Embryonic facial prominence (tissue), 1 donor: Measurements from ENCODE around the gene MRTFA.
"Not testable (repeated sequence)": the region's sequence is repeated elsewhere in the genome, so short reads cannot be mapped to it uniquely, and the experiment has no call there.

Experiments used
- DNase-seq: peaks from one replicate; pipeline ENCODE4 v3.0.0-alpha.2; 2016; ENCODE audit errors: extremely low spot score

Gene MRTFA

DNA sequence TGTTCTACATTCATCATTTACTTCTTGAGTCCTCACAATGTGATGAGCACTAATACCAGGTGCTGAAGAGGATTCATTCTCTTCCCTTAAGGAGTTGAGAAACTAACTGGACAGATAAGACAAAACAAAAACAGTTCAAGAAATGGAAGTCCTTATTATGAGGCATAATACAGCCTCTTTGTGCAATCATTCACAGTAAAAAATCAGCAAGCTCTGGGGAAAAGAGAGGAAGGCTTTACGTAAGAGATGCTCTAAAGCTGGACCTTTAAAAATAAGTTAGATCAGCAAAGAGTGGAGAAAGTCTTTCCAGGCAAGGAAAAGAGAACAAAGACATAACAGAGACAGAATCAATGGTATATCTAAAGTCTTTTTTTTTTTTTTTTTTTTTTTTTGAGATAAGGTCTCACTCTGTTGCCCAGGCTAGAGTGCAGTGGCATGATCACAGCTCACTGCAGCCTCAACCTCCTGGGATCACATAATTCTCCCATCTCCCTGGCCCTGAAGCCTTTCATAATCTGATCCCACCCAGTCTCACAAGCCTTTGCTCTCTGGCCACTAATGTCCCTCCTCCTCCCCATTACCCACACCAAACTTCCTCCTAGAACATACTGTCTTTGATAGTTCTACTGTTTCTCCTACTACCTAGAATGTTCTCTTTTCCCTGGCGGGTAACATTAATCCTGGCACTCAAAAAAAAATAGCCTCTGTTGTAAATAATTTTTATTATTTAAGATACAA is 40.9 kb downstream of the MRTFA start:
- no peak for DNase-seq

DNA sequence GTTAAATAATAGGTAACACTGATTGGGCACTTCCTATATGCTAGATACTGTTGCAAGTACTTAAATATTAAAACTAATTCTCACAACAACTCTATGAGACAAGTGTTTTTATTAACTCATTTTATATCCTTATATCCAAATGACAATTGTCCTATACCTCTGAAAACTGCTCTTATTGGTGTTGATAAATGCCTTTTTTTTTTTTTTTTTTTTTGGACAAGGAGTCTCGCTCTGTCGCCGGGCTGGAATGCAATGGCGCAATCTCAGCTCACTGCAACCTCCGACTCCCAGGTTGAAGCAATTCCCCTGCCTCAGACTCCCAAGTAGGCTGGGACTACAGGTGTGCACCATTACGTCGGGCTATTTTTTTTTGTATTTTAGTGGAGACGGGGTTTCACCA is 41.6 kb downstream of the MRTFA start:
- DNase-seq, result no peak

DNA sequence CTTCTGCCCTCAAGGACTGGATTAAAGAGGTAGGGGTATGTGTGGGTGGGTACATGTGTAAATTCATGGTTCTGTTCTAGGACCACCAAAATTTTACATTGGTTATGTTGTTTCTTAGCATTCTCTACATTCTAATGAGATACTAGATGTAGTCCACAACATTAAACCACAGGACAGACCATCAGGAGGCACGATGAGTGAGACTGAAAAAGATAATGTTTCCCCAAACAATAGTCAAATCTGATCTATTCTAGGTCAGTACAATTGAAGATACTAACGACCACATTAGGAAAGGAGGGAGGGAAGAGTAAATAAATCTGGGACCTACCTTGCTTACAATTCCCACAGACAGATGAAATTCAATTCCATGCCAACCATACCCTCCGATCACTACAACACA is 42.2 kb downstream of the MRTFA start:
- DNase-seq, result no peak

DNA sequence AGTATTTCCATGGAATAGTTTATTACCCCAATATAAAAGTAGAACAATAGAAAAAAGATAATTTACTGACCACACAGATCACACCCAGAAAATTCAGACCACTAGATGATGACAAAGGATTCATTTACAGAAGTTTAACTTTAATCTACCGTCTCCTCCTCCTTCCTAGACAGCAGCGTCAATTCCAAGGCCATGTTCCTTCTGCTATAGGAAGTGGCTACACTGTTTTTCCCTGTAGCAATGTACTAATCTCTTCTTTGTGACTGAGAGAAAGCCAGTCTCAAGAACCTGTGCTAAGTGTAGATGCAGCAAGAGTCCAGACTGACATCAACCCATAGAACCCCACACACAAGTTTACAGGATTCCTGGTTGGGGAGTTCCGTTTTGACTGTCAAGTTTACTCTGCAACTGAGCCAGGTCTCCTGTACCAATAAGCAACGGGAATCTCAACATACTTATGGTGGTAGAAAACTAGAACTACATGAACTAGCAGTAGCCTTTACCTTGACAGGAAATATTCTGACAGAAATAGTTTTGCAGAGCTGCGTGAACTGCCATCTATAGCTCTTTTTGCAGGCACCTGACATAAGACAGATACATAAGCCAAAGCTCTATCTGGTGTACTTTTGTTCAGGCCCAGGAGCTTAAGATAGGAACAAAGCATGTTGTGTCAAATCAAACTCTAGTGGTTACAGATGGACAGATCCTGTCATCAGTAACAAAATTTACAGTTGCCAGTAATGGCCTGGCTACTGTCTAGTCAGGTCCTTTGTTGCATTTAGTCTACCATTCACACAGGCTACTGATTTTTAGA is 42.9 kb downstream of the MRTFA start:
- no peak for DNase-seq

DNA sequence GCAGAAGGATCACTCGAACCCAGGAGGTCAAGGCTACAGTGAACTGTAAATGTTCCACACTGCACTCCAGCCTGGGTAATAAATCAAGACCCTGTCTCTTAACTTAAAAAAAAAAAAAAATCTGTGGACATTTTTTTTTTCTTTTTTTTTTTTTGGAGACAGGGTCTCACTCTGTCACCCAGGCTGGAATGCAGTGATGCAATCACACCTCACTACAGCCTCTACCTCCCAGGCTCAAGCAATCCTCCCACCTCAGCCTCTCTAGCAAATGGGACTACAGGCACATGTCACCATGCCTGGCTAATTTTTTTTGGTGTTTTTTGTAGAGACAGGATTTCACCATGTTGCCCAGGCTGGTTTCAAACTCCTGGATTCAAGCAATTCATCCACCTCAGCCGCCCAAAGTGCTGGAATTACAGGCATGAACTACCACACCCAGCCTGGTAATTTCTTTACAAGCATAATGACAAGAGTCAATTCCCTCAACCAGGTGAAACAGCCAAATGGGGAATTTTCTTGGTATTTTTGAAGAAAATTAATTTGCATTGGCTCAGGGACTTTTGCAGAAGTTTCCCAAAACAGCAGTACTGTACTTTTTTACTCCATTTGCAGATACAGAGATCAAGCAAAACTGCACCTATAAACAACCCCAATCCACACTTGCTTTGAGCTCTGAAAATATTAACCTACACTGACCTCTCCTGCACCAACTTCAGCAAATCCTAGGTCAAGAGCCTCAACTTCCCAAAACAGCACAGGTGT is 44.0 kb downstream of the MRTFA start:
- DNase-seq, result no peak

DNA sequence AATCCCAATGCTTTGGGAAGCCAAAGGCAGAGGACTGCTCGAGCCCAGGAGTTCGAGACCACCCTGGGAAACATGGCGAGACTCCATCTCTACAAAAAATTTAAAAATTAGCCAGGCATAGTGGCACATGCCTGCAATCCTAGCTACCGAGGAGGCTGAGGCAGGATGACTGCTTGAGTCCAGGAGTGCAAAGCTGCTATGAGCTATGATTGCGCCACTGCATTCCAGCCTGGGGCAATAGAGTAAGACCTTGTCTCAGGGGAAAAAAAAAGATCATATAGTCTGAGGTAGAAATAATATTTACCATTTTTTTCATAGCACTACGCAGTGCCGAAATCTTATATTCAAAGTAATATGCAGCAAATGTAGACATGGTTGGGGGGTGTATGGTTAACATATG is 47.8 kb downstream of the MRTFA start:
- DNase-seq, result no peak

DNA sequence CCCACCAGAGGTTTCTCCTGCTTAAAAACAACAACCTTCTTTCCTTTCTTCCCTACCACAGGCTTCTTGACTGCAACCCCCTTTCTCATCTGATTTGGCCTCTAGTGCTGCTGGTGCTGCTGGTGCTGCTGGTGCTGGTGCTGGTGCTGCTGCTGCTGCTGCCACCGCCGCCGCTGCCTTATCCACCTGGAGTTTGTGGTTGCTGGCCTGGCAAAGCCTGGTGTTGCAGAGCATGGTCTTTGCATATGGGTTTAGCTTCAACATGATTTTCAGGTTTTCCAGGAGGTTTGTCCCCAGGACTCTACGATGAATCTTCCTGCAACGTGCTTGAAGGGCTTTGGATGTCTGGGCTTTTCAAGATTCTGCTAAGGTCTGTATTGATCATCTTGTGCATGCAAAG is 49.7 kb downstream of the MRTFA start:
- DNase-seq, result no peak

DNA sequence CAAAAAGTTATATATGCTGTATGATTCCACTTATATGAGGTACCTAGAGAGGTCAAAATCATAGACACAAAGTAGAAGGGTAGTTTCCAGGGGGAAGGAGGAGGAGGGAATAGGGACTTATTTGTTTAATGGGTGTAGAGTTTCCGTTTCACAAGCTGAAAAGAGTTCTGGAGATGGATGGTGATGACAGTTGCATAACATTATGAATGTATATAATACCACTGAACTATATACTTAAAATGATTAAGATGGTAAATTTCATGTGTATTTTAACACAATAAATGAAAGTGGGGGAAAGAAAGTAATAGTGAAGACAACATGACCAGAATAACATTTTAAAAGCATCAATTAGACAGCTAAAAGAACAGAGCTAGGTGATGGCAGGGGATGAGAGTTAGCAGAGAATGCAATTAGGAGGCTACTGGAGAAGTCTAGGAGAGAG is 51.2 kb downstream of the MRTFA start:
- no peak for DNase-seq

DNA sequence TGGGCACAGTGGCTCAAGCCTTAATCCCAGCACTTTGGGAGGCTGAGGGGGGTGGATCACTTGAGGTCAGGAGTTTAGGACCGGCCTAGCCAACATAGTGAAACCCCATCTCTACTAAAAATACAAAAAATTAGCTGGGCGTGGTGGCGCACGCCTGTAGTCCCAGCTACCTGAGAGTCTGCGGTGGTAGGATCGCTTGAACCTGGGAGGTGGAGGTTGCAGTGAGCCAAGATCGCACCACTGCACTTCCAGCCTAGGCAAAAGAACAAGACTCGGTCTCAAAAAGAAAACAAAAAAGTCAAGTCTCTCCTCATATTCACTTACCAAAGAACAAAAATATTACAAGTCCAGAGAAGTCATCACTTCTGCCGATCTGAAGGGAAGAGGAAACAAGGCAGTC is 51.8 kb downstream of the MRTFA start:
- DNase-seq, result not testable (repeated sequence)

DNA sequence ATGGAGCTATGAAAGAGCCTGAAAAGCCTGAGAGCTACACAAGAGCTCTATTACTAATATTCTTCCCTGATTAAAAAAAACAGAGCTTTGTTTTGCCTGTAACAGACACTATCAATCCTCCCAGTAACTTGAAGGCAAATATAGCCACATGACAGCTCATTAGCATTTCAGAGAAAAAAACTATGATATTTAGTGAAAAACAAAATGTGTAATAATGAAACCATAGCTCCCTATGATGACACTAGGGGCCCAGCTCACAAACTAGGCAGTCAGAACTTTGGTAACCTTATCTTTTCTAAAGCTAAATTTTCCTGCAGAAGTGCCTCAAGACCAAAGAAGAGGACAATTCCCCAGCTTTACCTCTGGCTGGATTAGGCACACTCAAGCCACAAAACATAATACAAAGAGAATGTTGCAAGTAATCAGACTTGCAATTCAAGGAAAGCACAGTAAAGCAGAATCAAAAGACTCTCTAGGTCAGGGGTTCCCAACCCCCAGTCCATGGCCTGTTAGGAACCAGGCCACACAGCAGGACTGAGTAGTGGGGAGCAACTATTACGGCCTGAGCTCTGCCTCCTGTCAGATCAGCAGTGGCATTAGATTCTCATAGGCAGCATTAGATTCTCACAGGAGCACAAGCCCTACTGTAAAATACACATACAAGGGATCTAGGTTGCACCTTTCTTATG is 53.3 kb downstream of the MRTFA start:
- no peak for DNase-seq

DNA sequence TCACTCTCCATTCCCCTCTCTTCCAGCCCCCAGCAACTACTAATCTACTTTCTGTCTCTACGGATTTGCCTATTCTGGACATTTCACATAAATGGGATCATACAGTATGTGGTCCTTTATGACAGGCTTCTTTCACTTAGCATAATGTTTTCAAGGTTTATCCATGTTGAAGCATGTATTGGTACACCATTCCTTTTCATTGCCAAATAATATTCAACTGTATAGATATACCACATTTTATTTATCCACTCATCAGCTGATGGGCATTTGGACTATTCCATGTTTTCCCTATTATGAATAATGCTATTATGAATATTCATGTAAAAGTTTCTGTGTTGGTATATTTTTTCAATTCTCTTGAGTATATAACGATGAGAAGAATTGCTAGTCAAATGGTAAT is 54.5 kb downstream of the MRTFA start:
- DNase-seq, result no peak

DNA sequence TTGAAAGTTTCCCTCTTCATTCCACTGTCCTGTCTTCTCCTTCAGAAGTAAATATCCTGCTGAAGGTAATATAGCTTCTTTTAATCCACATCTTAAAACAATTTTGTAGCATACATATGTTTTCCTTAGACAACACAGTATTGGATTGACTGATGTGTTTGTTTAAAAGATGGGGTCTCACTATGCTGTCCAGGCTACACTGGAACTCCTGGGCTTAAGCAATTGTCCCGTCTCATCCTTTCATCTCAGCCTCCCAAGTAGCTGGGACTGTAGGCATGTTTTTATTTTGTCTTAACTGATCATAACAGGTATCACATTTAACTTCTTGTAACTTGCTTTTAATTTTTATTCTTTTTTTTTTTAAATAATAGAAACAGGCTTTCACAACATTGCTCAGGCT is 55.9 kb downstream of the MRTFA start:
- no peak for DNase-seq

DNA sequence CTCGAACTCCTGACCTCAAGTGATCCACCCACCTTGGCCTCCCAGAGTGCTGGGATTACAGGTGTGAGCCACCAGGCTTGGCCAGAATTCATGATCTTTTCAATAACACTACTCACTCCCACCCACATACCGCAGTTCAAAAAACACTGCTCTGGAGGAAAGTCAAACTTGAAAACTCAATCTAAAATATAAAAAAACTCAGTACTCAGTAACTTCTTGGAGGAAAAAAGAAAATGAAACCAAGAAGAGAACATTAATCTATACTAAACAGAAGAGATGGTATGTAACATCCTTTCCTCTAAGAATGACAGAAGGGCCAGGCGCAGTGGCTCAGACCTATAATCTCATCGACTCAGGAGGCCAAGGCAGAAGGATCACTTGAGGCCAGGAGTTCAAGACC is 58.3 kb downstream of the MRTFA start:
- DNase-seq, result no peak

DNA sequence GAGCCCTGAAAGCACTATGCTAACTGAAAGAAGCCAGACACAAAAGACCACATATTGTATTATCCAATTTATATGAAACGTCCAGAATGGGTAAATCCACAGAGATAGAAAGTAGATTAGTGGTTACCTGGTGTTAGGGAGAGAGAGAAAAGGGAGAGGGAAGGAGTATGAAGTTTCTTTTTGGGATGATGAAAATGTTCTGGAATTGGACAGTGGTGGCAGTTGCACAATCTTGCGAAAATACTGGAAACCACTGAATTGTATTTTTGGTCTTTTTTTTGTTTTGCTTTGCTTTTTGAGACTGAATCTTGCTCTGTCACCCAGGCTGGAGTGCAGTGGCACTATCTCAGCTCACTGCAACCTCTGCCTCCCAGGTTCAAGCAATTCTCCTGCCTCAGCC is 63.5 kb downstream of the MRTFA start:
- DNase-seq, result no peak

DNA sequence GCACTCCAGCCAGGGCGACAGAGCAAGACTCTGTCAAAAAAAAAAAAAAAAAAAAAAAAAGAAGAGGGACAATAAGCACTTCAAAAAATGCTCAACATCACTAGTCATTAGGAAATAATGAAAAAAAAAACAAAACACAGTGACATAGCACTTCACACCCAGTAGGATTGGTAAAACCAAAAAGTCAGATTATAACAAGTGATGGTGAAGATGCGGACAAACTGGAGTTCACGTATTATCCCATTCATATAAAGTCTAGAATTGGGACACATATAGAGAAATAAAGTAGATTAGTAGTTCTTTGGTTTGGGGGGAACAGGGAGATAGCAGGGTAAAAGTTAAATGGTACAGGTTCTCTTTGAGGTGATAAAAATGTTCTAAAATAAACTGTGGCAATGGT is 64.6 kb downstream of the MRTFA start:
- DNase-seq, result no peak

DNA sequence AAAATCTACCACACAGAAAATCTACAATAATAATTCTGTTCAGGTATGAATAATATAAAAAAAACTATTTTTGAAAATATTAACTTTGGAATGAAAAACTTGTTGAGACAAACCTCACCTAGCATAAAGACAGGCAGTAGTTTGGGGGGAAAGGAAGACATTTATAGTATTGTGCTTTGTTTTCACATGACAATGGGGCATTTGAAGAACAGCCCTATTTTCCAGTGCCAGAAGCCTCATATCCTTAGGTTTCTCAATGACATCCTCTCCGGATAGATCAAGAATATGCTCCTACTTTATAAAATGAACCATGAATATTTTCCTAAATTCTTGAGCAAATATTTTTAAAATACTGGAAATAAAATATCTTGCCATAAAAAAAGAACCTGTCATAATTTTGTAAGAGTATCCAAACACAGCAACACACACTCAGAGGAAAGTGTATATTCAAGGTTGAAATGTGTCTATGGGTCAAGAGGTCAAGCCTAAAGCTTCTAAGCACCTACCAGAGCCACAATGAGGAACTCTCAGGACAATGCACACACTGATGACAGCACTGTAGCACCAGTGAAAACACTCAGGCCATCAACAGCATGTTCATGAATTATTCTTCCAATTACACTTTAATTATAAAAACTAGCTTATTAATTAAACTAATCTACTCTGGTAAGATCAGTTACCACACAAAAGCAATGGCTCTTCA is 68.7 kb downstream of the MRTFA start:
- no peak for DNase-seq

DNA sequence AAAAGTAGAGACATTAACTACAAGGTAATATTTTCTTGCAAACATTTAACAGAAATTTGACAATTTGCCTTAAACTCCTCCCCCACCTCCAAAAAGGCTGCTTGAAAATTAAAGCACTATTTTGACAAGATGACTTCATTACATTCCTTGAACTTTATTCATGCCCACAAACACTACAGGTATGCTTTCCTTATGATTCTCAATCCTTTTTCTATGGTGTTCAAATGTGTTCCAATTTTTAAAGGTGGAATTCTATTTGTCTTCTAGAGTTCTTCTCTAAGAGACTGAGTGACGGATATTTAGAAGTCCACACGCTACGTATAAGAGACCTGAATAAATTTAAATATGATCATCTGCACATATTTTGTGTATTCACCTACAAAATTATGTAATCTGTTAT is 69.4 kb downstream of the MRTFA start:
- no peak for DNase-seq

DNA sequence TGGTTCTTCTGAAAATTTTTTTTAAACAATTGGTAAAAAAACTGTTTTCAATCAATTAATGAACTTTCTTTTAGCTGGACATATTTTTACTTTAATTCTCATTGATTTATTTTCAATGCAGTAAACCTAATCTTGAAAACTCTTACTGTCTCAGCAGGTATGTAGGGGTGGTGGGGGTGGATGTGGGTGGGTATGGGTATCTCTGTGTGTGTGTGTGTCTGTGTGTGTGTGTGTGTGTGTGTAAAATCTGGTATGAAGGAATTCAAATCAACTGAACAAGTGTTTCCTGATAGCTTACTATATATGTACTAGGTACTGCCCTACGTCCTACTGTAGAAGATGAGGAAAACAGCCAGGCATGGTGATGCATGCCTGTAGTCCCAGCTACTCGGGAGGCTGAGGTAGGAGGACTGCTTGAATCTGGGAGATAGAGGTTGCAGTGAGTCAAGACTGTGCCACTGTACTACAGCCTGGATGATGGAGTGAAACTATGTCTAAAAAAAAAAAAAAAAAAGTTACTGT is 75.5 kb downstream of the MRTFA start:
- no peak for DNase-seq

DNA sequence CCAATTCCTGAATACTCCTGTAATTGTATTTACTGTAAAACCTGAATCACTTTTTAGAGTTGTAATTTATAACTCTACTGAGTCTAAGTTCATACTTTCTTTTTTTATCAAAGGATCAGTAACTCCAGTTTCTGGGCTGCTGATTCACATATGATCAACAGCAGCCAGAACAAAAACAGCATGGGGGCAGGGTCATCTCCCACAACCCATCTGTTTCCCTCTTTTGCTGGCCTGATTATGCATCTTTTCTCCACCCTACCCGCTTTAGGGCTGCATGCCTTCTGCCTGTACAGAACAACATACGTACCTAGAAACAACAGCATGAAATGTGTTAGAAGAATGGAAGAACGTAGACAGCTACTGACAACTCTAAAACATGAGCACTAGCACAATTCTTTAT is 76.0 kb downstream of the MRTFA start:
- DNase-seq, result no peak

DNA sequence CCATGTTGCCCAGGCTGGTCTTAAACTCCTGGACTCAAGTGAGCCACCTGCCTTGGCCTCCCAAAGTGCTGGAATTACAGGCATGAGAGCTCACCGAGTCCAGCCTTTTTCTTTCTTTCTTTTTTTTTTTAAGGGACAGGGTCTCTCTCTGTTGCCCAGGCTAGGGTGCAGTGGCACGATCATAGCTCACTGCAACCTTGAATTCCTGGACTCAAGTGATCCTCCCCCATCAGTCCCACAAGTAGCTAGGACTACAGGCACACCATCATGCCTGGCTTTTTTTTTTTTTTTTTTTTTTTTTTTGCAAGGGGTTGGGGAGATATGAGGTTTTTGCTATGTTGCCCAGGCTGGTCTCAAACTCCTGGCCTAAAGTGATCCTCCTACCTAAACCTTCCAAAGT is 78.5 kb downstream of the MRTFA start:
- DNase-seq, result no peak

DNA sequence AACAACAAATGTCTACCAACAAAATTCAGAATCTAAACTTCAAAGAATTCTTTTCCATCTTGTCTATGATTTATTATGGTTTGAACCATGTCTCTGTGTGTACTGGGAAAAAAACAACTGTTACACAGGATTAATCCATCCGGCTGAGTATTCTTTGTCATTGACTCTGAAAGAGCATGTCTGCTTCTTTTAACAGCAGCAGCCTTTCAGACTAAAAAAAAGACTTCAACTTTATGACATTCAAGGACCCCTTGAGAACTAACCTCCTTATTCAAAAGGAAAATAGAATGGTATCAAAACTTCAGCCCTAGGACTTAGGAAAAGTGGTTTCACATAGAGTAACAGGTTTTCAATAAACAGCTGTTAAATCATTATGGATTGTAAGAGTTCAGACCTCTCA is 79.9 kb downstream of the MRTFA start:
- DNase-seq, result no peak
